ENCODE data around the gene OR6C6. TPM values are rescaled to one million over a fixed set of nuclear protein-coding genes. Genes with fewer than 3 reads are reported as not detected.
"Not testable (repeated sequence)": the region's sequence is repeated elsewhere in the genome, so short reads cannot be mapped to it uniquely, and the experiment has no call there.

The OR6C6 gene
- total and polyA plus RNA-seq, 9 of the 15 experiments (the other 6 are each of a cell fraction or from before 2014, with no cell fraction given) = not detected

DNA sequence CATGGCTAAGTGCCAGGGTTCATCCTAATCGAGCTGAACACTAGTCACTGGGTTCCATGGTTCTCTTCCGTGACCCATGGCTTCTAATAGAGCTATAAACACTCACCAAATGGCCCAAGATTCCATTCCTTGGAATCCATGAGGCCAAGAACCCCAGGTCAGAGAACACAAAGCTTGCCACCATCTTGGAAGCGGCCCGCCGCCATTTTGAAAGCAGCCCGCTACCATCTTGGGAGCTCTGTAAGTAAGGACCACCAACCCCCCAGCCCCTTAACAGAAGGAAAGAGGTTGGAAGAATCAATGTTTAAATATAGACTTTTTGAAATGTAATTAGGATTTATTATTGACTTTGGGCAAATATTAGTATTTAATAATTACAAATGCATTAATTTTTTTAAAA lies 29.4 kb upstream of the OR6C6 start:
- BruUV-seq (replicated peaks); H3K9me3 ChIP-seq (replicated peaks; ENCODE audit: control insufficient read depth, insufficient read depth, low read depth, low read length); FAIRE-seq; H4K20me1 ChIP-seq (replicated peaks; ENCODE audit: control insufficient read depth, insufficient read depth, low read length); in situ Hi-C loops (cut with MboI); H3K79me2 ChIP-seq (ENCODE audit: control insufficient read depth, insufficient read depth, low read length); intact Hi-C loops (cut with micrococcal nuclease); H3K27me3 ChIP-seq (ENCODE audit: control insufficient read depth in 2 of 2, insufficient read depth in 2 of 2, low read length in 2 of 2); H3K4me1 ChIP-seq (replicated peaks in 1 of 2; ENCODE audit: control insufficient read depth in 2 of 2, insufficient read depth in 2 of 2, low read length in 2 of 2); CTCF ChIA-PET (ENCODE audit: low intra/inter-chr PET ratio); H3K27ac ChIP-seq (ENCODE audit: extremely low read depth, low read depth, low read length); H3K36me3 ChIP-seq (ENCODE audit: control insufficient read depth, insufficient read depth, low read length); H3K4me3 ChIP-seq; H3K9me1 ChIP-seq (ENCODE audit: control insufficient read depth, insufficient read depth, low read length); ATAC-seq; H3K9ac ChIP-seq (ENCODE audit: insufficient read depth in 1 of 2, low read depth in 2 of 2, low read length in 2 of 2): not testable (repeated sequence)
- DNase-seq (ENCODE audit: extremely low read depth in 1 of 4, low spot score in 3 of 4) = peak in 1 of 4 experiments; percentile 4
- peak overlapping the region; percentile 34; the same call in 1 of the 2 replicates for H3K4me2 ChIP-seq (ENCODE audit: insufficient read depth, low read length)
- H2AFZ ChIP-seq (ENCODE audit: low read depth, low read length) = peak overlapping the region; percentile 79
- POLR2A ChIA-PET = interaction anchor here (1.0 kb wide), 1 partner anchor 9 kb away, joined by 3 read pairs; no protein-coding TSS in a partner anchor
- WGBS (ENCODE audit: insufficient coverage, low coverage, missing lambda C conversion rate) = 15% methylated on average over 6 of the region's 6 CpGs
- peak; percentile 36 to 86 (median 43) for TF ChIP-seq YY1 (IDR thresholded peaks at IDR 0.05; ENCODE audit: borderline replicate concordance in 1 of 3, control insufficient read depth in 1 of 3, extremely low read depth in 1 of 3, insufficient read depth in 3 of 3, insufficient read length in 1 of 3, insufficient replicate concordance in 2 of 3, low read depth in 1 of 3, low read length in 2 of 3)
- TF ChIP-seq TAF7 (tag; IDR thresholded peaks at IDR 0.05) = 0 out of 2 replicates have a peak, but pooled peaks have one; percentile 20
- peak; percentile 22; the same call in 1 of the 2 replicates for TF ChIP-seq EHMT2 (IDR thresholded peaks at IDR 0.05)
- 0 out of 2 replicates have a peak, but pooled peaks have one; percentile 33 for TF ChIP-seq GTF2A2 (tag; IDR thresholded peaks at IDR 0.05)
- peak; percentile 24; the same call in 1 of the 2 replicates for TF ChIP-seq NFIC (IDR thresholded peaks at IDR 0.05)

DNA sequence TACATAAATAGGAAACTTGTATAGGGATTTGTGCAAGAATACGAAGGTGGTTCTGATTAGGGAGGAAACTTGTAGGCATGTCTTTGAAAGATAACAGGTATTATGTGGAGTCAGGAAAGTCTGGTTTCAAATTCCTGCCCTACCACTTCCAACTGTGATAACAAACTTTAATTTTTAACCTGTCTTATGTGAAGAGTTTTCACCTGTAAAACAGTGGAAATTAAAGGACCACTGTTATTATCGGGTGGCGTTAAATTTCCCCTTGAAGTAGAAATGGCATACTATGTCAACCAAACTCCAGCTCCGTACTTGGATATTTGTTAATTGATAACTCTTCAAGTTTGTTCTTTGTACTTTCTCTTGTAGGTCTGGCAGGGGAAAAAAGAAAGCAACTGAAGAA lies 23.8 kb upstream of the OR6C6 start:
- 0% methylated on average over 4 of the region's 4 CpGs for WGBS (ENCODE audit: insufficient coverage, low coverage, missing lambda C conversion rate)
- Histone ChIP-seq H3K4me3 (no peak overlapping the region), H3K27me3 (ENCODE audit: control insufficient read depth in 2 of 2, insufficient read depth in 2 of 2, low read length in 2 of 2) (no peaks in the 10 kb centered on the region), H4K20me1 (replicated peaks; ENCODE audit: control insufficient read depth, insufficient read depth, low read length) (no peaks in the 10 kb centered on the region), H3K4me1 (replicated peaks in 1 of 2; ENCODE audit: control insufficient read depth in 2 of 2, insufficient read depth in 2 of 2, low read length in 2 of 2) (no peaks in the 10 kb centered on the region), H3K9ac (ENCODE audit: insufficient read depth in 1 of 2, low read depth in 2 of 2, low read length in 2 of 2) (no peak overlapping the region), H3K4me2 (ENCODE audit: insufficient read depth, low read length) (no peak overlapping the region), H2AFZ (ENCODE audit: low read depth, low read length) (no peak overlapping the region), H3K27ac (ENCODE audit: extremely low read depth, low read depth, low read length) (no peak overlapping the region), H3K36me3 (ENCODE audit: control insufficient read depth, insufficient read depth, low read length) (no peaks in the 10 kb centered on the region), H3K9me3 (replicated peaks; ENCODE audit: control insufficient read depth, insufficient read depth, low read depth, low read length) (no peaks in the 10 kb centered on the region), H3K79me2 (ENCODE audit: control insufficient read depth, insufficient read depth, low read length) (no peaks in the 10 kb centered on the region), H3K9me1 (ENCODE audit: control insufficient read depth, insufficient read depth, low read length) (no peaks in the 10 kb centered on the region)
- no peak for TF ChIP-seq NCOA4 (IDR thresholded peaks at IDR 0.05; ENCODE audit: partially characterized antibody)
- intact Hi-C loops (cut with micrococcal nuclease) (no loop called here), in situ Hi-C loops (cut with MboI) (no loop called here)
- ATAC-seq (no peak), DNase-seq (ENCODE audit: extremely low read depth in 1 of 4, low spot score in 3 of 4) (no peak), FAIRE-seq (no peak)
- no TSS peak for BruUV-seq (replicated peaks)
- POLR2A ChIA-PET = no interaction called here
- CTCF ChIA-PET (ENCODE audit: low intra/inter-chr PET ratio) = no interaction called here

All from K562 (cell line).